GM19240 (cell line): ENCODE measurements around the gene PGLYRP4.
"Not testable (repeated sequence)": the region's sequence is repeated elsewhere in the genome, so short reads cannot be mapped to it uniquely, and the experiment has no call there.

Experiments
- DNase-seq: peaks from one replicate; pipeline ENCODE4 v3.0.0; 2011; ENCODE audit warnings: low spot score; ENCODE audit not compliant: insufficient read length

The PGLYRP4 gene

DNA sequence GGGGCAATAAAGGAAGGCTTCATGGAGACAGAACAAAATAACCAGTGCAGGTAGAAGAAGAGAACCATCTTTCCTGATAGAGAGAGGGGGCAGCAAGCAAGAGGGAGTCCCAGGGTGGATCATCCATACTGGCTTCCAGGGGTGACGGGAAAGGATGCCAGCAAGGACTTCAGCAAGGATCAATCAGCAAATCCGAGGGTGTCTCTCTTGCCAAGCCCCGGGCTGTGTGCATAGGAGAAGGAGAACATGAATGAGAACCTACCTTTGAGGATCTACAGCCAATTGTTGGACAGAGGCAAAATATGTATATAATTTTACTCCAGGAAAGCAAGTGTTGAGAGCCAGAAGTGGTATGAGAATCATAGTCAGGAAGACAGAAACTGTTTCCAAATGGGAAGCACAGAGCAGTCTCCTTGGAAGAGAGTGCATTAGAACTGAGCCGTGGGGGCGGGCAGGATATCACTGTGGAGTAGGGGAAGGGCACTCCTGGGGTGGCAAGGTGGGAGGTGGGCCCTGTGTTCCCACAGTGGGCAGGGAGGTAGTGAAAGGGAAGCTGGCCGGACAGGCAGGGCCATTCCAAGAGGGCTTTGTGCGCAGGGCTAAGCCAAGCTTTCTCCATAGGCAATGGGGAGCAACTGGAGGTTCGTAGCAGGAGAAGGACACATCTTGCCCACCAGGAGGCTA is 7.9 kb upstream of the PGLYRP4 start:
- no peak for DNase-seq

DNA sequence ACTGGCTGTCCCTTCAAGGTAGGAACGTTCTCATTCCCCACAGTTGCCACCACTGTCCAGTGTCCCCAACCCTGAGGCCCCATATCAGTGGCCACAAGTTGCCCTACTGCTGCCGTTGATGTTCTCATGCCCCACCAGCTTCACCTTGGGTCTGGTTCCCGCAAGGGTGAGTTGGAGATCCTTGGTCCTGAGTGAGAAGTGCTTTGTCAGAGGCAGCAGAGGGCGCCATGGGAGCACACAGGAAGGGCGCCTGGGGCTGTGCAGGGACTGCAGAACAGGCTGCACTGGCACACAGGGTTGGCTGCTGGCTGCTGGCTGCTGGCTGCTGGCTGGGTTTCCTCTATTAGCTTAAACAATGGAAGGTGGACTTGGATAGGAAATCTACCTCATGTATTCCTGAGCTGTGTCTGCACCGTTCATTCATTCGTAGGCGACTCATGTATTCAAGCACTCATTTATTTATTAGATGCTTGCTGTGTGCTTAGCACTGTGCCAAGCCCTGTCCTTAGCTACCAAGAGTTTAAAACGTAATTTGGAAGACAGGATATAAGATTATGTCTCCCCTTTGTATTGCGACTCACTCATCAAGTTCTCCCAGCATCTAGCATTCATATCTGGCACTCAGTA is 6.9 kb upstream of the PGLYRP4 start:
- DNase-seq, result peak; percentile 26

DNA sequence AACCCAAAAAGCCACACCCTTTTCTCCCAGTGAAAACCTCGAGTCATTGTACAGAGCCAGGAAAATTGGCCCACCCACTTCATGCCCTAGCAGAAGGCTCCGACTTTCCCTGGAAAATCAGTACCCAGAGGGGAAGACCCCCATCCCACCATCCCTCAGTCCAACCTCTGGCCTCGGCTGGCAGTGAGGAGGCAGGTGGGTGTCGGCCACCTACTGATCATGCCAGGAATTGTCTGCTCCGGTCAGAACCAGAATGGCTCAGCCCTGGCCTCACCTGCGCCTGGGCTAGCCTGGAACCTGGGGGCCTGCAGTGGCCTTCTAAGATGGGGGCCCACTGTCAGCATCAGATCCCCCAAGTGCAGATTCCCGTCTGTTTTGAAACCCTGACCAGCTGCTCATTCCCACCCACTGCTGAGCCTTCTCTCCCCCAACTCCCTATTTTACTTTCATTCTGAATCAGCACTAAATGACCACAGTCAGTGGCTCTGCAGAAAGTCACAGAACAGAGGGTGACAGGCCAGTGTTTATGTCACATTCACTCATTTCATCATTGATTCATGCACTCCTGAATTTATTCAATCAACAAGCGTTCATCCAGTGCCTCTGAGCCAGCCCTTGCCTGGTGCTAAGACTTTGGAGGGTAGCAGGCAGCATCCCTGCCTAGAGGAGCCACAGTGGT is 6.0 kb upstream of the PGLYRP4 start:
- DNase-seq, result no peak

DNA sequence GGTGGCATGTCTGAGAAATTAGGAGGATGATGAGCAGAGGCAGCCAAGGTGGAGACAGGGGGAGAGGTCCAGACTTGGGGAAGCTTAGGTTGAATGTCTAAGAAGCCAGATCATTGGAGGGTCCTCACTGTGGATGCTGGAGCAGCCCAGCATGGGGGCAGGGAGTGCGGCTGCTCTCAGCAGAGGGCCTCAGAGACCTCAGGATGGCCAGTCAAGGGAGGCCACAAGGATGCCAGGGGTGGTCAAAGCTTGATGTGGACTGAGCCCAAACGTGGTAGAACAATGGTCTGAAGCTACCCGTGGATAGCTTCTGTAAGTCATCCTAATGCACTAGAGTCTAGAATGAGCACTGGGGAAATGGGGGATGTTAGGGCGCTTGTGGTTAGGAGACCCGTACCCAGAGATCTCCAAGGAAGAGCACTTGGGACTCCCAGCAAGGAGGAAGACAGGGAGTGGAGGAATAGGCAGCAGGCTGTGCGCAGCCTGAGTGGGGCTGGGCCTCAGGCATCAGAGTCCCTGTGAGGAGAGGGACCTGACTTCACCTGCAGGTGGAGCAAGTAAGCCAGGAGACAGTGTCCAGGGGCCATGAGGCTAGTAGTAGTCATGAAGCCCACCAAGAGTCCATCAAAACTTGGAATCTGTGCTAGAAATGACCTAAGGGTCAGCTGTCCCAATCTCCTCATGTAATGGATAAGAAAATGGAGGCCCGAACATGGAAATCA is 4.7 kb upstream of the PGLYRP4 start:
- DNase-seq, result peak; percentile 25

DNA sequence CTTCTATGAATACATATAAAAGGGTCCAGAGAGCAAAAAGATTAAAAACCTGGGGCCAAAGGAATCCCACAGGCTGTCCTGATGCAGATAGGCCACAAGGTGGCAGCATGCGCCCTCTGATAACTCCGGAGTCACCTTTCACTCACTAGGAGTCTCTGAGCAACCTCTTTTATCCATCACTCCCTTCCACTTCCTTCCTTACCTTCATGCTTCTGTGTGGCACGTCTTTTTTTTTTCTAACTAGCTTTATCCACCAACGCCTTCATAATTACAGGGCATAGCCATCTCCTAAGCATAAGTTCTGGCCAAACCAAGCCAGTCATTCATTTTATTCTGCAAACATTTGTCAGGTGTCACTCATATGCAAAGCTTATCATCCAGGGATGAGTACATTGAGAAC is 3.9 kb upstream of the PGLYRP4 start:
- DNase-seq, result peak; percentile 60

DNA sequence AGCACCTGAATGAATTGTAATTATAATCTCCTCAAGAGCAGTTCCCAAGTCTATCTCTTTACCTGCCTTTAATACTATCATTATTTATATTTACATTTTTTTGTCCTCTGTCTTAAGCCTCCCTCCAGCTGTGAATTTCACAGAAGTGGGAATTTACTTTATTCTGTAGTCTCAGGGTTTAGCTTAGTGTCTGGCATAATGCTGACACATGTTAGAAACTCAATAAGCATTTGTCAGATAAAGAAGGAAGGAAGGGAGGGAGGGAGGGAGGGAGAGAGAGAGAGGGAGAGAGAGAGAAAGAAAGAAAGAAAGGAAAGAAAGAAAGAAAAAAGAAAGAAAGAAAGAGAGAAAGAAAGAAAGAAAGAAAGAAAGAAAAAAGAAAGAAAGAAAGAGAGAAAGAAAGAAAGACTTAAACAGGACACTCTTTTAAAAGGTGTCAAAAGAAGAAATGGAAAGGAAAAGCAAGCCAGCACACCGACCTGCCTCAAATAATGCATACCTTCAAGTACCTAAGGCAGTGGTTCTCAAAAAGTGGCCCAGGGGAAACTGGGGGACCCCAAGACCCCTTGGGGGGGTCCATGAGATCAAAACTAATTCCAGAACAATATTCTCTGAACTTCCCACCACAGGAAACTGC is 1.8 kb upstream of the PGLYRP4 start:
- no peak for DNase-seq

DNA sequence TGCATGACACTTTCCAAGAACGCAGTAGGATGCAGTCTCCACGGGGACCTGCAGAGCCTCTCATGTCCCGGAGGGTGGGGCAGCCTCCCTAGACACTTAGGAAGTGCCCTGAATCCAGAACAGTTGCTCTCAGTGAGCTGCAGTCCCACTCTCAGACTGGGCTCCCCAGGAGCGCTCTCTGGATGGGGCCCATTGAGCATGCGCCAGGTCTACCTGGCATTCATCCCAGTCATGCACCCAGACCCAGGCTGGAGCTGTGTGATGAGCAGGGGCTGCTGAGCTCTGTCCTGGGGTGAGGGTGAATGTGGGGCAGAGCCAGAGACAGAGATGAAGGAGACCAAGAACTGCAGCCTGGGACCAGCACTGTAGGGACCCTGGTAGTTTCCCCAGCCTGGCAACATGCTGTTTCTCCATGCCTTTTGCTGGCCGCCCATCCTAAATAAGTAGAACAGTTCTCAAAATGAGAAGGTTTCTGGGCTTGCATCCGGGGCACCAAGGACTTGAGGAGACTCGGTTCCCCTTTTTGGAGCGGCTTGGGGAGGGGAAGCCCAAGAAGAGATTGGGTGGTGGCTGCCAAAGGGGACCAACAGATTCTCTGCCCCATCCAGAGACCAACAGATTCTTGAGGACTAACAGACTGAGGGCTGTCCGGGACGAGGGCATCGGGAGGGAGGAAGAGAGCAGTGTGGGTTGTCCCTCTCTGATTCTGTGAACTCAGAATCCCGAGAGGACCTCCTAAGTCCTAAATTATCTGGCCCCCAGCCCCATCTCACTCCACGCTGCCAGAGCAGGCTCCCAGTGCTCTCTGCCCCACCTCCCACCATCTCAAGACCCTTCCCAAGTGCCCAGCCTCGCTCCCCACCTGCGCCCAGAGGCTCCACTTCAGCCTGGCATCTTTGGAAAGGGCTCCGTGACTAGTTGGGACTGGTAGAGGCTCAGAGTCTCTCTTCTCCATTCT is 1.0 kb upstream of the PGLYRP4 start:
- no peak for DNase-seq

DNA sequence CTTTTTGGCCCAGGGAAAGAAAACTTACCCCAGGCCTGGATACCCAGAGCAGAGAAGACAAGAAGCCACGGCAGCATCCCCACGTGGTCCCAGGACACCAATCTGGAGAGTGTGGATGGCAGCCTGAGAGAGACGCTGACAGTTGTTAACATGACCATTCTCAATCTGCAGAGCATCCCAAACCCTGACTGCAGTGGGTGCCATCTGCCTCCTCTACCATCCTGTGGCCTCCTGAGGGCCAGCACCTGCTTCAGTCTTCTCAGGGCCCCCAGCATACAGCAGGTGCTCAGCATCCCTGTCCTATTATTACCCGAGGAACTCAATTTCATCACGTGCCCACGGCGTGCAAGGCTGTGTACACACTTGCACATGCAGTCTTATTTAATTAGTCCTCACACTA is 785 bp downstream of the PGLYRP4 start:
- DNase-seq, result no peak

DNA sequence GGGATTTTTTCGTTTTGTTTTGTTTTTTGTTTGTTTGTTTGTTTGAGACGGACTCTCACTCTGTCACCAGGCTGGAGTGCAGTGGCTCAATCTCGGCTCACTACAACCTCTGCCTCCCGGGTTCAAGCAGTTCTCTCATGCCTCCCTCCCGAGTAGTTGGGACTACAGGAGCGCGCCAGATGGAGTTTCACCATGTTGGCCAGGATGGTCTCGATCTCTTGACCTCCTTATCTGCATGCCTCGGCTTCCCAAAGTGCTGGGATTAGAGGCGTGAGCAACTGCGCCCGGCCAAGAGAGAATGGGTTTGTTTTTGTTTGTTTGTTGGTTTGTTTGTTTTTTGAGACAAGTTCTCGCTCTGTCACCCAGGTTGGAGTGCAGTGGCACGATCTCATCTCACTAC is 1.6 kb downstream of the PGLYRP4 start:
- DNase-seq, result not testable (repeated sequence)

DNA sequence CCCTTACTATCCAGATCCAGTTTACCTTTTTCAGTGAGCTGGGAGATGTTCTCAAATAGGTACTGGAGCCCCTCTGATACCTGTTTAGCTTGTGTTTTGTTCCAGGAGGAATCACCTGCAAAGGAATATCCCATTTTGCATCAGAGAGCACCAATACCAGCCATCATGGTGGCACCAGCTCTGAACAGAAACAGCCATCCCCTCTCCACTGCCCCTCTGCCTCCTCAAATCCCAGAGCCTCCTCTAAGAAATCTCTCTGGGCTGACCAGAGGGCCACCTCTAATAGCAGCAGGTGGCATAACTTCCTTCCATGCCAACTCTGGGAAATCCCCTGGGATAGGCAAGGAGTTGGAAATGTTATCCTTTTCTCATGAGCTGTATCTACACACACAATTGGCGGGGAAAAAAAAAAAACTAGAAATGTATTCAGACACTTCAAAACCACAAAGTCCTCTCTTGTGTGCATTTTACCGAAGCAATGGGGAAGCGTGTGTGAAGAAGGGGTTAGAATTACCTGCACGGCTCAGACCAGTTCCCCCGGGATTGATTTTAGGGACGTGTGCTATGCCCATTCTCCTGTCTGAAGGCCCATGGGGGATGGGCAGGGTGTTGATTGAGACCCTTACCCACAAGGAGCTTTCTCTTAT is 2.4 kb downstream of the PGLYRP4 start:
- DNase-seq, result no peak

DNA sequence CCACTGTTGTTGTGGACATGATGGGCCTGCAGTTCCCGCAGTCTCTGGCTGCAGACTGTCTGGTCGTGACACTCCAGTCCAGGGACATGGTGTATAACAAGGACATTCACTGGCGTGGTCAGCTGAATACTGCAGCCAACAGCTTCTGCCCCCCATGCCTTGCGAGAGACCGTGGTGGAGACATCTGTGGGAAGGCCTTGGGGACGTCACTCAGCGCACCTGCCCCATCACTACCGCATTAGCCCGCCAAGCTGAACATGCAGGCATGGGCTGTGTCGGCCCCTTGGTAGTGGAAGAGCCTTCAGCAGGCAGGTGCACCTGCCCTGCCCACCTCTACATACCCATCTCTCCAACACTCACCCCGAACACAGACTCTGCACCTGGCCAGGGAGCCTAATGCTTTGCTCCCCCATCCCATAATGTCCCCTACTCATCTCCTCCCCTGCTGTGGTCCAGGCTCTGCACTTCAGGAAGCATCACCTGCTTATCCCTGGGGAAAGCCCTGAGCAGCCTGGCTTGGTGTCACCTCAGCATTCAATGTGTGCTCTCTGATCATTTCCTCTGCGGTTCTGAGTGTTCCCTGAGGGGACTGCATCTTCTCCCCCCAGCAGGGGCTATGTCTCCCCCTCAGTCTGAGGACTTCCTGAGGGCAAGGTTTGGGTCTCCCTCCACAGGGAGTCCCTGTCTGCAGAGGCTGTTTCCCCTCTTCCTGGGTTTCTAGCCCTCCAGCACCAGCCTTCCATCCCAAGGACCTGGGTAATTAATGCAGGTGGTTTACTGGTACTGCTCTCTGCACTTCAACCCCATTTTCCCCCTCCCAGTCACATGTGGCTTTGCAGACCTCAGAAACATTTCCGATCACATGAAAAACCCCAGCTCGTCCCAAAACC is 3.2 kb downstream of the PGLYRP4 start:
- DNase-seq, result no peak

DNA sequence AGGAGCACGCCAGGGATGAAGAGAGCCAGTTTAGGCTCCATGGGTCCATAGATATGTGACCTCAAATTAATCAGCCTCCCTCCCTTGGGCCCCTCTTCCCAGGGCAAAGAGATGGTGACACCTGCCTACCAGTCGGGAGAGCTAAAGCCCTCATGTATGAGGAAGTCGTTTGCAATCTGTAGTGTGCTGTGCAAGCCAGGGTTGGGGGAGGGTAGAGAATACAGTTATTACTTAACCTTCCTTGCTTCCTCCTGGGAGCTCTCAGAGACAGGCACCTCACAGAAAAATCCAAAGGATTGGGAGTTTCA is 4.0 kb downstream of the PGLYRP4 start:
- no peak for DNase-seq

DNA sequence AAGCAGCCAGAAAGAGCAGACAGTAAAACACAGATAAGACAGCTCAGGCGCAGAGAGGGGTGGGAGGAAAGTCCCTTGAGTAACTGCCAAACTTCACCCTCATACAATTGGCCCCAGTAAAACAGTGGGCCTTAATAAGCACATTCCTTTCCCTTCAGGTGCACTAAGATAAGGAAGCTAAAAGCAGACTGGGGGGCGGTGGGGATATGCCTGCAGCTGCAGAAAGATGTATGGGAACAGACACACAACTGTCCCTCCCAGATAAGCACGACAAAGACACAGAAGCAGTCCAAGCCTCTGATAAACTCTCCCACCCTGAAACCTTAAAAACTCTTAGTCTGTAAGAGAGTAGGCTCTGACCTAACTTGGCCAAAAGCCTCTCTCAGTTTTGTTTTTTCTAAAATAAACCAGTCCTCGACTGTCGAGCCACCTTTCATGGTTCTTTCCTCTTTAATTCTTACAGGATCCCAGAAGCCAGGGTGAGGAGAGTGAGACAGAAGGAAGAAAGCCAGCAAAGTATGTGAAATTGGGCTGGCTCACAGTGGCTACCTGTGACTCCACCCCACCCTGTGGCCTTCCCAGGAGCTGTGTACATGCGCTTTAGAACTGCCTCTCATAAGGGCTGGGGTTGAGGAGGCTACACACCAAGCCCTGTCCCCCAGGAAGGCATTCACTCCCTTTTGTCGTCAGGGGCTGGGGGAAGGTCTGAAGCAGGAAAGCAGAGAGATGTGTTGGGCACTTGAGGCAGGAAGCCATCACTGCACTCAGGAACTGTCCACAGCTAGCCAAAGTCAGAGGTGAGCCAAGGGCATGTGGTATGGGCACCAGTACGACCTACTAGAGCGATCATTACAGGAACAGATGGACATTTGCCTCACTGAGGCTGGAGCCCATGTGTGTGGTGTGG is 4.6 kb downstream of the PGLYRP4 start:
- DNase-seq, result no peak

DNA sequence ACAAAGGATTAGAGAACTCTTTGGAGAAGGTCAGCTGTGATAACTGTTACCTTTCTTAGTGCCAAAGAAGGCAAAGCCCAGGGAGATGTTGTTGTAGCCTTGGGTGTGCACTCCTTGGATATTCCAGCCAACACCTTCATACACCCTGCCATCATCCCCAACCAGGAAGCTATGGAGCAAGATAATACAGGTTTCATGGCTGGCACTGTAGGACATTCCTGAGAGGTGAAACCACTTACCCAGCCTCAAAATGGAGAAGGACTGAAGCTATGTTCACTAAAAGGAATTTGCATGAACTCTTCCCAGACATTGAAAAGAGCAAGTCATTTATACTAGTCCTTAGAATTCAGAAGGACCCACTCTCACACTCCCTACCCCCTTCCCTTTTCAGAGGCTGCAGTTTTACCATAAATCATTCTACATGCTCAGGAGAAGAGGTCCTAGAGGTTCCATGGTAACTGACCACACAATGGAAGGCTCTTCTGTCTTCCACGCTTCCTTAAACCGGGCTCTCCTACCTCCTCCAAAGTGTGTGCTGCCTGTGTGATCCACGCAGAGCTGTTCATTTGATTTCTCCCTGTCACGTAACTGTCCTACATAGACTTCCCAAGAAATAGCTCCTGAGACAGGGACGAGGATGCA is 5.5 kb downstream of the PGLYRP4 start:
- no peak for DNase-seq

DNA sequence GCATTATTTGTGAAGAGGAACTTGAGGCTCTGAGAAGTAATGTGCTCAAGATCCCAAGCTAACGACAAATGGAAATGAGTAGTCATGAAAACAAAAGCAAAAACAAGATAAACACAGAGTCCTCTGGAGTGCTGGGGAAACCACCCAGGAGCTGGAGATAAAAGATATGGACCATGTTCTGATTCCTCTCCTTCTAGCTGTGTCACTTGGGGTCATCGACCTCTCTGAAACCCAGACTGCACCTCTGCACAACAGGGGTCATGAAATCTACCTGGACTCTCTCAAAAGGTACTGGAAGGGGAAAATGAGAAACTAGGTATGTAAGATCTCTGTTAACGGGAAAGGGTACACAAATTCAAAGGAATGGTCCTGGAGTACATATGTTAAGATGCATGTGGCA is 6.5 kb downstream of the PGLYRP4 start:
- no peak for DNase-seq

DNA sequence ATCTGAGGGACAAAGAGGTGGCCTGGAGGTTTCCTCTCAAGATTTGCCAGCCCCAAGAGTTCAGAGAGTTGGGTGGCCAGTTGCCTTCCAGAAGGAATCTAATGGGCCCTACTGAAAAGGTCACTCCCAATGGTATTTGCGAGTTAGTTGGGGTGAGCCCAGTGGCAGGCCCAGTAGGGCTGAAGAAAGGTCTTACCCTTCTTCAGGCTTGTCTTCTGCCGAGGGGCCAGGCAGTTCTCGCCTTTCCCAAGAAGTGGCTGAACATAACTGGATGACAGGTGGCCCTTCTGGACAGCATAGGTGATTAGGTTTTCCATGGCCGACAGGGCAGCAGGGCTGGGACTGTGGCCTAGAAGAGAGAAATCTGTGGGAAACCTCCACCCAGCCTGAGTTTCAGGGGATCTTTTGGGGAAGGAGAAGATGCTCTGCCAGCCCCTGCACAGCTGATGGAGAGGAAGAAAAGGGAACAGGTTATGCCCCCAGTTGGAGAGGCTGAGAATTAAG is 7.2 kb downstream of the PGLYRP4 start:
- no peak for DNase-seq

DNA sequence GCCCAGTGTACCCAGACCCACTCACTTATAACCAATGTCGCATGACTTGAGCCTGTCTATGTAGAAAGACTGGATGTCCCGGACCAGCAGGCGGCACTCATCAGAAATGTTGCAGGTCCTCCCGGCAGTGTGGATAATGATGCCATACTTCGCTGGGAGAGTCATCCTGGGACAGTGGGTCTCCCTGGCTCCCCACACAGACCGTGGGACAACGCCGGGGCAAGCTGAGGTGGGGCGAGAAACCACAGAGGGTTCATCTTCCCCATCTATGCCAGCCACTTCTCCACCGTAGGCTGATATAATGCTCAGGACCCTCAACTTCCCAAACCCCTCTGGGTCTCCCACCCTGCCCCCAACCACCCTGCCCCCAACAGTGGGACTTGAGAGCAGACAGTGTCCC is 8.3 kb downstream of the PGLYRP4 start:
- no peak for DNase-seq
